HG03175 (cell line): ENCODE measurements around the gene FRA10AC1.

ENCODE experiments used
- ATAC-seq: cut with Tn5 transposase; IDR thresholded peaks from one replicate; pipeline ENCODE4 v1.9.1; 2021; ENCODE audit warnings: mild to moderate bottlenecking, moderate library complexity; ENCODE audit not compliant: unreplicated experiment

FRA10AC1 gene

DNA sequence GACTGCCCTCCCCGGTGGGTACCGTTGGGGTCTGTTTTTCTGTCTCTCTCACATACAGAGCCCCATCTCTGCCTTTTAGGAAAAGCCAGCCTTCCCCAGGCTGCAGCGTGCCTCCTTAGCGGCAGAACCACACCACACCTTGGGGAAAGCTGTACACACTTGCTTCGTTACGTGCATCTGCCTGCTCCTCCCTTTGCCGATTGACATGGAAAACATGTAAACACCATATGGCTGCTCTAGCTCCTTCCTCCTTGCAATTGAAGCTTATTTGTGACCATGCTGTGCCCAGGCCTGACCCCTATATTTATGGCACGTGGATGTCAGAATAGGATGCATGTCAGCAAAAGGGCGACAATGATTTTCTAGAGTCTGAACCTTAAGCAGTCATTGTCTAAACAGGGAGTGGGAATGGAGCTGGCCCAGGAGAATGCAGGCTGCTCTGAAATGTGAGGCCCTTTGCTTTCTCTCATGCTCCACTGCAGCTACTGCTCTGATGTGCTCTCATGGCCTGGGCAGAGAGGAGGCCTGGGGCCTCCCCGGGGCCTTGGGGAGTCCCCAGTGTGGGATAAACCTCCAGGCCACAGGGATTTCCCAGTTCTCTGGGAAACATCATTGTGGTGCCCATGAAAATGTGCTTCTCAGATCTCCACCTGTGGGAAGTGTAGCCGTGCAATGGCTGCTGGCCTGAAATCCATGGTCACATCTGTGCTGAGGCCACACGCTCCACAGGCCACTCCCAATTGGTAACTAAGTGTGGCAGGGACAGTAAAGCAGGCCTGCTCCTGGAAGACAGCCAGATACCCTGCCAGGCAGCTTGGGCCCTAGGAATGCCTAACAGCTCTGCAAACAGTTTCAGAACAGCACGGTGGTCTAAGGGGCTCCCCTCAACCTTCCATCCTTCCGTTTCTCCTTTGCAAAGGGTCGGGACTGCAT is 71.5 kb downstream of the FRA10AC1 start:
- no peak for ATAC-seq

- no peak for ATAC-seq
These were observed 72.6 kb downstream of the FRA10AC1 start for GRCh38 chr10:93629647-93630305.

DNA sequence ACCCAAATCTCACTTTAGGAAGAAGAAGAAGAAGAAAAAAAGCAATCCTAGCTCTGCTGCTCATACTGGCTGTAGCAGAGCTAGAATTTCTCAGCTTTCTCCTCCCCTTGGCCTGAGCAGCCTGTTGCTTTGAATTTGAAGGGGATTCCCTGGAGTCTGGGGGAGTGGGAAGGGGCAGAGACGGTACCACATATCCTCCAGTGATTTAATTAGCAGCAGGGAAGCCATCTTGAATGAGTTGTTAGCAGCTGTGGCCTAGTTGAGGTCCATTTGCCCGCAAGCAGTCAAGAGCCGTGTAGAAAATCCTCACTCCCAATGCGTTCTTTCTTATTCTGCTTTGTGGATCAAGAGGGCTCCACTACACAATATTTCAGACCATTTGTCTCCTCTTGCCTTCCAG is 73.5 kb downstream of the FRA10AC1 start:
- no peak for ATAC-seq

DNA sequence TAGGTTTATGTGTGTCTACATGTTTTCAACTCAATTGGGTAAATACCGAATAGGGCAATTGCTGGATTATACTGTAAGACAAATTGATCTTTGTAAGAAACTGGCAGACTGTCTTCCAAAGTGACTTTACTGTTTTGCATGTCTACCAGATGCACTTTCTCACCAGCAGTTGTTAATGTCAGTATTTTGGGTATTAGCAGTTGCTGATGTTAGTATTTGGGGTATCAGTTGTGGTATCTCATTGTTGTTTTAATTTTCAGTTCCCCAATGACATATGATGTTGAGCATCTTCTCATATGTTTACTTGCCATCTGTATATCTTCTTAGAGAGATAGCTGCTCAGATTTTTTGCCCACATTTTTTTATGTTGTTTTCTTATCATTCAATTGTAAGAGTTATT is 79.5 kb downstream of the FRA10AC1 start:
- ATAC-seq = no peak

DNA sequence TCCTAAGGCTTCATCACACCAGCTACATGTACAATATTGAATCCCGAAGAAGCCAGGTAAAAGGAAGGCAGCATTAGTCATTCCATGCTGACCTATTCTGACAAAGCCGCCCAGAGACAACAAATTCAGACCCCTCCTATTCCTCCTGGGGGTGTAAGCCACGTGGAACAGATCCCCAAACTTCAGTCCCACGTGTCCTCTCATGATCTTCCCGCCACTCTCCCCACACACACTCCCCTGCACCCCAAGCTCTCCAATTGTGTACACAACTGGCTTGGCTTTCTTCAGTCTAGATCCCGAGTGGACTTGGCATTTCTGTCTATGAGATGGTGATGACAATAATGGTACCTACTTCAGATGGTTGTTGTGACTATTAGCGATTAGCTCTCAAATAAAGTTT is 81.5 kb downstream of the FRA10AC1 start:
- ATAC-seq = no peak
